ES-I3 (cell line): ENCODE results near the gene MRPS23.
"Not testable (repeated sequence)": the region's sequence is repeated elsewhere in the genome, so short reads cannot be mapped to it uniquely, and the experiment has no call there.

ENCODE experiments used
- H3K36me3 ChIP-seq: 2 replicates; pipeline ENCODE4 v1.6.1; 2013; ENCODE audit warnings: mild to moderate bottlenecking, low read length, control low read depth, moderate library complexity; ENCODE audit not compliant: insufficient read depth
- H3K4me1 ChIP-seq: 2 replicates; pipeline ENCODE4 v1.6.1; 2013; ENCODE audit warnings: mild to moderate bottlenecking, control low read depth, low read length; ENCODE audit not compliant: insufficient read depth
- H3K9ac ChIP-seq: 2 replicates; pipeline ENCODE4 v1.6.1; 2013; ENCODE audit warnings: low read depth, mild to moderate bottlenecking, low read length, moderate library complexity
- H3K9me3 ChIP-seq: 2 replicates; pipeline ENCODE4 v1.6.1; 2013; ENCODE audit warnings: mild to moderate bottlenecking, low read length, moderate library complexity; ENCODE audit not compliant: control insufficient read depth, insufficient read depth

MRPS23 gene

GRCh38 chr17:57846056-57846945 is 3.5 kb downstream of the MRPS23 start:
- not testable (repeated sequence) for H3K9me3 ChIP-seq, H3K9ac ChIP-seq, H3K4me1 ChIP-seq
- peaks cover 17% of the 10 kb centered on the region for H3K36me3 ChIP-seq

GRCh38 chr17:57842280-57842679 is 7.6 kb downstream of the MRPS23 start:
- Histone ChIP-seq H3K9me3 (no peaks in the 10 kb centered on the region), H3K9ac (no peak overlapping the region), H3K36me3 (peaks cover 27% of the 10 kb centered on the region), H3K4me1 (no peaks in the 10 kb centered on the region)

GRCh38 chr17:57839571-57839923 is 10.3 kb downstream of the MRPS23 start:
- Histone ChIP-seq H3K9ac (no peak overlapping the region), H3K4me1 (no peaks in the 10 kb centered on the region), H3K36me3 (peaks cover 23% of the 10 kb centered on the region), H3K9me3 (no peaks in the 10 kb centered on the region)

GRCh38 chr17:57838857-57839570 is 10.8 kb downstream of the MRPS23 start:
- no peaks in the 10 kb centered on the region for H3K9me3 ChIP-seq
- H3K36me3 ChIP-seq: peaks cover 22% of the 10 kb centered on the region
- no peak overlapping the region for H3K9ac ChIP-seq
- no peaks in the 10 kb centered on the region; the same call in 1 of the 2 replicates for H3K4me1 ChIP-seq

- Histone ChIP-seq H3K9me3 (no peaks in the 10 kb centered on the region), H3K9ac (no peak overlapping the region), H3K36me3 (peaks cover 22% of the 10 kb centered on the region), H3K4me1 (peaks cover 4% of the 10 kb centered on the region)
These were observed 11.4 kb downstream of the MRPS23 start for GRCh38 chr17:57838453-57838852.

GRCh38 chr17:57835333-57835900 is 14.4 kb downstream of the MRPS23 start:
- no peaks in the 10 kb centered on the region for H3K9me3 ChIP-seq
- no peak overlapping the region for H3K9ac ChIP-seq
- peaks cover 12% of the 10 kb centered on the region for H3K4me1 ChIP-seq
- peaks cover 13% of the 10 kb centered on the region for H3K36me3 ChIP-seq

GRCh38 chr17:57834146-57834741 is 15.6 kb downstream of the MRPS23 start:
- Histone ChIP-seq H3K9ac (no peak overlapping the region), H3K36me3 (peaks cover 9% of the 10 kb centered on the region), H3K4me1 (peaks cover 12% of the 10 kb centered on the region), H3K9me3 (no peaks in the 10 kb centered on the region)

GRCh38 chr17:57833179-57833939 is 16.5 kb downstream of the MRPS23 start:
- Histone ChIP-seq H3K9me3 (no peaks in the 10 kb centered on the region), H3K9ac (peak overlapping the region; percentile 36), H3K36me3 (0 out of 2 replicates have a peak, but pooled peaks cover under 1% of the 10 kb centered on the region), H3K4me1 (peaks cover 12% of the 10 kb centered on the region)

GRCh38 chr17:57832314-57833178 is 17.3 kb downstream of the MRPS23 start:
- Histone ChIP-seq H3K4me1 (peaks cover 12% of the 10 kb centered on the region), H3K9me3 (no peaks in the 10 kb centered on the region), H3K36me3 (no peaks in the 10 kb centered on the region), H3K9ac (peak overlapping the region; percentile 36)

GRCh38 chr17:57830880-57831279 is 19.0 kb downstream of the MRPS23 start:
- Histone ChIP-seq H3K4me1 (peaks cover 12% of the 10 kb centered on the region), H3K36me3 (no peaks in the 10 kb centered on the region), H3K9me3 (no peaks in the 10 kb centered on the region), H3K9ac (no peak overlapping the region)

GRCh38 chr17:57823469-57824401 is 26.1 kb downstream of the MRPS23 start:
- Histone ChIP-seq H3K36me3 (no peaks in the 10 kb centered on the region), H3K9ac (no peak overlapping the region), H3K9me3 (no peaks in the 10 kb centered on the region), H3K4me1 (peaks cover 7% of the 10 kb centered on the region; the same call in 1 of the 2 replicates)

- H3K9ac ChIP-seq: no peak overlapping the region
- H3K4me1 ChIP-seq: peaks cover 7% of the 10 kb centered on the region; the same call in 1 of the 2 replicates
- no peaks in the 10 kb centered on the region for H3K9me3 ChIP-seq
- no peaks in the 10 kb centered on the region for H3K36me3 ChIP-seq
These were observed 30.0 kb downstream of the MRPS23 start for GRCh38 chr17:57819867-57820266.
